ENCODE data around the gene PHTF2. TPM values are rescaled to one million over a fixed set of nuclear protein-coding genes. Genes with fewer than 3 reads are reported as not detected.

PHTF2 gene
- total and polyA plus RNA-seq, 4 experiments from 2014 or later: 19.6 to 34.1 (median 29.9) TPM

DNA sequence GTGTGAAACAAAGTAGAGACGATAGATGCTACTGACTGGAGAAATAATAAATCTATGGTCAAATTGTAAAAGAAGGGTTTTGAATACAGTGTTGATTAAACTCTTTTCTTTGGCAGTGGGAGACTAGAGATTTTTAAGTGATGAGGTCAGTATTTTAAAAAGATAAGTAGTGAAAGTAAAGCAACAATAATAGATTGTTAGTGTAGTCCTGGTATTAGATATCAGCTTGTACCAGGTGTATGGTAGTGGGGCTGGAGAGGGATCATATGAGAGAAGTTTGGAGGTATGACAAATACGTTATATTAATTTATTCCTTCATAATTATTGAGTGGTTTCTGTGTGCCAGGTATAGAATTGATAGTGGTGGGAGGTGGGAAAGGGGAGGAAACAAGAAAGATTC lies 25.2 kb downstream of the PHTF2 start:
- no peak overlapping the region for H3K4me3 ChIP-seq (ENCODE audit: low read length in 2 of 2)
- H3K4me3 Mint-ChIP-seq: peak overlapping the region in 6 of 8 donors; percentile 11 to 60 (median 34)
- no peaks in the 10 kb centered on the region for H3K27me3 Mint-ChIP-seq
- peaks cover 51 to 67% of the 10 kb centered on the region in 2 donors for H3K36me3 Mint-ChIP-seq
- H3K4me1 Mint-ChIP-seq: peaks cover 33 to 70% (median 51%) of the 10 kb centered on the region in 4 donors
- no peak overlapping the region for H3K27ac ChIP-seq (ENCODE audit: low read depth, low read length)
- POLR2A ChIA-PET (ENCODE audit: partially characterized antibody): interaction anchor here (0.7 kb wide), 1 partner anchor 25 kb away, joined by 4 read pairs; the partner anchor contains the start of genes PHTF2 and TMEM60
- CTCF ChIA-PET (ENCODE audit: partially characterized antibody): interaction anchor here (0.7 to 1.4 kb wide), 4 partner anchors 10 to 25 kb away, joined by 3 to 4 read pairs (median 3); partner anchors contain the start of genes PHTF2 and TMEM60
- H3K27me3 ChIP-seq (ENCODE audit: insufficient read depth, low read length): no peaks in the 10 kb centered on the region
- peak overlapping the region in 4 of 7 donors; percentile 11 to 87 (median 56) for H3K27ac Mint-ChIP-seq
- H3K9me3 ChIP-seq (ENCODE audit: control insufficient read depth in 1 of 2, low read length in 2 of 2): peaks cover 0 to 26% of the 10 kb centered on the region in 2 donors
- intact Hi-C loops (cut with micrococcal nuclease): no loop called here
- H3K9me3 Mint-ChIP-seq: peaks cover 3 to 62% (median 46%) of the 10 kb centered on the region in 8 donors
- H3K36me3 ChIP-seq (ENCODE audit: insufficient read depth, low read length): no peaks in the 10 kb centered on the region
- DNase-seq: no peak
- peaks cover 22% of the 10 kb centered on the region for H3K4me1 ChIP-seq (ENCODE audit: insufficient read depth, low read length)

- Mint-ChIP-seq H3K4me1 (peaks cover 30 to 69% (median 46%) of the 10 kb centered on the region in 4 donors), H3K4me3 (no peak overlapping the region), H3K27ac (peak overlapping the region in 2 of 7 donors; percentile 8 to 15), H3K27me3 (no peaks in the 10 kb centered on the region), H3K36me3 (peaks cover 43 to 59% of the 10 kb centered on the region in 2 donors), H3K9me3 (peaks cover 2 to 54% (median 39%) of the 10 kb centered on the region in 8 donors)
- Histone ChIP-seq H3K9me3 (ENCODE audit: control insufficient read depth in 1 of 2, low read length in 2 of 2) (peaks cover 0 to 22% of the 10 kb centered on the region in 2 donors), H3K4me3 (ENCODE audit: low read length in 2 of 2) (no peak overlapping the region), H3K36me3 (ENCODE audit: insufficient read depth, low read length) (no peaks in the 10 kb centered on the region), H3K4me1 (ENCODE audit: insufficient read depth, low read length) (peaks cover 31% of the 10 kb centered on the region), H3K27ac (ENCODE audit: low read depth, low read length) (no peak overlapping the region), H3K27me3 (ENCODE audit: insufficient read depth, low read length) (no peaks in the 10 kb centered on the region)
- CTCF ChIA-PET (ENCODE audit: partially characterized antibody): interaction anchor here (0.7 to 1.4 kb wide), 2 partner anchors 21 to 26 kb away, joined by 3 read pairs; partner anchors contain the start of genes PHTF2 and TMEM60
- no peak for DNase-seq
- intact Hi-C loops (cut with micrococcal nuclease): no loop called here
- POLR2A ChIA-PET (ENCODE audit: partially characterized antibody): no interaction called here
These were observed 26.1 kb downstream of the PHTF2 start for GRCh38 chr7:77824636-77825035.

DNA sequence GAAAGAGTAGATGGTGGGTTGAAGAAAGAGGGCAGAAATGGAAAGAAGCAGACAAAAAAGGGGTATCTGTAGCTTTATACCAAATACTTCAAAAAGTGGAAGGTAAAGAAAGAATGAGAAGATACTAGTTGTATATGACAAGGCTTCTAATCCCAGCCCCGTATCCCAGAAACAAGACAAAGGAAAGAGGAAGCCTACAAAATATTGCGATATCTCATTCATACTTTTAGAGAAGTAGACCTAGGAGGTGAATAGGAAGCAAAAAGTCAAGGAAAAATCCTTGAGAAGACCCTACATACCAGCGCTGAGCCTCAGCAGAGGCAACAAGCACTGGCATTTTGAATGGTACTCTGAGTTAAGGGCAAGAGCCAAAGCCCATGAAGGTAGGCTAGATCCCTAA lies 26.6 kb downstream of the PHTF2 start:
- Mint-ChIP-seq H3K4me1 (peaks cover 33 to 69% (median 47%) of the 10 kb centered on the region in 4 donors), H3K36me3 (peaks cover 41 to 54% of the 10 kb centered on the region in 2 donors), H3K27me3 (no peaks in the 10 kb centered on the region), H3K9me3 (peaks cover 2 to 49% (median 34%) of the 10 kb centered on the region in 8 donors), H3K27ac (peak overlapping the region in 2 of 7 donors; percentile 8 to 15), H3K4me3 (no peak overlapping the region)
- Histone ChIP-seq H3K36me3 (ENCODE audit: insufficient read depth, low read length) (no peaks in the 10 kb centered on the region), H3K27ac (ENCODE audit: low read depth, low read length) (no peak overlapping the region), H3K27me3 (ENCODE audit: insufficient read depth, low read length) (no peaks in the 10 kb centered on the region), H3K4me1 (ENCODE audit: insufficient read depth, low read length) (peaks cover 36% of the 10 kb centered on the region), H3K4me3 (ENCODE audit: low read length in 2 of 2) (no peak overlapping the region), H3K9me3 (ENCODE audit: control insufficient read depth in 1 of 2, low read length in 2 of 2) (peaks cover 0 to 21% of the 10 kb centered on the region in 2 donors)
- ChIA-PET CTCF (ENCODE audit: partially characterized antibody) (no interaction called here), POLR2A (ENCODE audit: partially characterized antibody) (no interaction called here)
- intact Hi-C loops (cut with micrococcal nuclease): no loop called here
- DNase-seq: no peak

DNA sequence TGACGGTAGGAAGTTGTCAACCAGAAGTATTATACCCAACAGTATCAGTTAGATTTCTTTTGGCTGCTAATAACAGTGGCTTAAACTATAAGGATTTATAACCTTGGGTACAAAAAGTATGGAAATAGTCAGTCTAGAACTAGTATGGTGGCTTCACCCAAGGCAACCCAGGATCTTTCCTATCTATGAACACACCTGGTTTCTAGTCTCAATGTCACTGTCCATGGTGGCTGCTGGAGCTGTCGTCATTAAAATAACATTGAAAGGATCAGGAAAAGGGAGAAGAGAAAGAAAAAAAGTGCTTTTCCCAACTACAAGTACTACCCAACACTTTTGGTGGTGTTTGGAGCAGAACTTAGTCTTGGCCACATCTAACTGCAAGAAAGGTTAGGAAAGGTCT lies 27.7 kb downstream of the PHTF2 start:
- Mint-ChIP-seq H3K36me3 (peaks cover 30 to 42% of the 10 kb centered on the region in 2 donors), H3K27me3 (no peaks in the 10 kb centered on the region), H3K27ac (peak overlapping the region in 3 of 7 donors; percentile 25 to 74 (median 25)), H3K9me3 (peaks cover 0 to 37% (median 23%) of the 10 kb centered on the region in 8 donors), H3K4me3 (peak overlapping the region in 1 of 8 donors; percentile 4), H3K4me1 (peaks cover 43 to 72% (median 55%) of the 10 kb centered on the region in 4 donors)
- peaks cover 47% of the 10 kb centered on the region for H3K4me1 ChIP-seq (ENCODE audit: insufficient read depth, low read length)
- ChIA-PET CTCF (ENCODE audit: partially characterized antibody) (no interaction called here), POLR2A (ENCODE audit: partially characterized antibody) (interaction anchor here (1.7 kb wide), 1 partner anchor 10 kb away, joined by 4 read pairs; no protein-coding TSS in a partner anchor)
- peaks cover 0 to 9% of the 10 kb centered on the region in 2 donors for H3K9me3 ChIP-seq (ENCODE audit: control insufficient read depth in 1 of 2, low read length in 2 of 2)
- H3K27me3 ChIP-seq (ENCODE audit: insufficient read depth, low read length): no peaks in the 10 kb centered on the region
- intact Hi-C loops (cut with micrococcal nuclease): no loop called here
- H3K4me3 ChIP-seq (ENCODE audit: low read length in 2 of 2): no peak overlapping the region
- no peak overlapping the region for H3K27ac ChIP-seq (ENCODE audit: low read depth, low read length)
- H3K36me3 ChIP-seq (ENCODE audit: insufficient read depth, low read length): no peaks in the 10 kb centered on the region
- DNase-seq: no peak

- ChIA-PET CTCF (ENCODE audit: partially characterized antibody) (interaction anchor here (1.9 kb wide), 1 partner anchor 29 kb away, joined by 5 read pairs; the partner anchor contains the start of genes PHTF2 and TMEM60), POLR2A (ENCODE audit: partially characterized antibody) (interaction anchor here (1.3 kb wide), 1 partner anchor 30 kb away, joined by 3 read pairs; the partner anchor contains the start of genes PHTF2 and TMEM60)
- Mint-ChIP-seq H3K4me3 (peak overlapping the region in 3 of 8 donors; percentile 7 to 26 (median 14)), H3K9me3 (peaks cover 0 to 28% (median 14%) of the 10 kb centered on the region in 8 donors), H3K27me3 (no peaks in the 10 kb centered on the region), H3K4me1 (peaks cover 46 to 80% (median 60%) of the 10 kb centered on the region in 4 donors), H3K36me3 (peaks cover 20 to 29% of the 10 kb centered on the region in 2 donors), H3K27ac (peak overlapping the region in 2 of 7 donors; percentile 13 to 36)
- no peaks in the 10 kb centered on the region for H3K9me3 ChIP-seq (ENCODE audit: control insufficient read depth in 1 of 2, low read length in 2 of 2)
- H3K4me1 ChIP-seq (ENCODE audit: insufficient read depth, low read length): peaks cover 62% of the 10 kb centered on the region
- intact Hi-C loops (cut with micrococcal nuclease): no loop called here
- no peak for DNase-seq
- no peak overlapping the region for H3K27ac ChIP-seq (ENCODE audit: low read depth, low read length)
- H3K27me3 ChIP-seq (ENCODE audit: insufficient read depth, low read length): no peaks in the 10 kb centered on the region
- no peak overlapping the region for H3K4me3 ChIP-seq (ENCODE audit: low read length in 2 of 2)
- no peaks in the 10 kb centered on the region for H3K36me3 ChIP-seq (ENCODE audit: insufficient read depth, low read length)
These were observed 29.4 kb downstream of the PHTF2 start for GRCh38 chr7:77827999-77828398.

DNA sequence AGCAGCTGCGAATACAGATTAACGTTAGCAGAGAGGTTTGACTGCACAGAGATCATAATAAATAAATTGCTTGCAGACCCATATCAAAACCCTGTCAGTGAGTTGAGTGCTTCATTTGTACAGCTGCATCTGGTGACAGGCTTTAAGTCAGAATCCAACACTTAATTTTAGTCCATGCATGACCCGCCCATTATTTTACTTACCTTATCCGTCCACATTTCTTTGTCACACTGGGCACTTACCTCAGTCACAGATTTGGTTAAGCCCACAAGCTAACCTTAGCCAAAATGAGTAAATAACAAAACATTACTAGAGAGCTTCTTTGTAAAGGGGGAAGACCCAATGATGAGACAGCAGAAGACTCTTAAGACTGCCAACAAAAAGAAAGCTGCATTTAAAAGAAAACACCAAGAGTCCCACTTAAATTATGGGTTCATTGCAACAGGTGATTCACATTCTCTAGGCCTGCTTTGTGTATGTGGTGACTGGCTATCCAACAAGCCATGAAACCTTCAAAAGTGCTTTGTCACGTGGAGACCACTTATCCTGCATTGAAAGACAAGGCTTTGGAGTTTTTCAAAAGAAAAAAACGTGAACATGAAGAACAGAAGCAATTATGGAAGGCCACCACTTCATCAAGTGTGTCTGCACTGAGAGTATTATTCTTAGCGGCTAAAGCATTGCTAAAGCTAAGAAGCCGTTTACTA lies 32.2 kb downstream of the PHTF2 start:
- CTCF ChIA-PET (ENCODE audit: partially characterized antibody): interaction anchor here (0.9 to 2.0 kb wide), 4 partner anchors 16 to 179 kb away, joined by 3 to 9 read pairs (median 3); partner anchors contain the start of genes PHTF2 and TMEM60
- no peak for DNase-seq
- Histone ChIP-seq H3K9me3 (ENCODE audit: control insufficient read depth in 1 of 2, low read length in 2 of 2) (no peaks in the 10 kb centered on the region), H3K4me1 (ENCODE audit: insufficient read depth, low read length) (peaks cover 87% of the 10 kb centered on the region), H3K36me3 (ENCODE audit: insufficient read depth, low read length) (no peaks in the 10 kb centered on the region), H3K27me3 (ENCODE audit: insufficient read depth, low read length) (no peaks in the 10 kb centered on the region), H3K4me3 (ENCODE audit: low read length in 2 of 2) (no peak overlapping the region), H3K27ac (ENCODE audit: low read depth, low read length) (no peak overlapping the region)
- Mint-ChIP-seq H3K27me3 (no peaks in the 10 kb centered on the region), H3K36me3 (peaks cover 3 to 8% of the 10 kb centered on the region in 2 donors), H3K9me3 (peaks cover 0 to 13% (median 2%) of the 10 kb centered on the region in 8 donors), H3K27ac (peak overlapping the region; percentile 38 to 90 (median 79)), H3K4me1 (peaks cover 51 to 83% (median 65%) of the 10 kb centered on the region in 4 donors), H3K4me3 (peak overlapping the region in 6 of 8 donors; percentile 32 to 84 (median 72))
- intact Hi-C loops (cut with micrococcal nuclease): no loop called here
- POLR2A ChIA-PET (ENCODE audit: partially characterized antibody): interaction anchor here (1.4 to 6.4 kb wide), 5 partner anchors 9 to 32 kb away, joined by 6 to 96 read pairs (median 7); partner anchors contain the start of genes PHTF2 and TMEM60
